Measurements from ENCODE around the gene ZNF385B.

The ZNF385B gene

GRCh38 chr2:179422037-179422643, 439.3 kb downstream of the ZNF385B start:
- CTCF ChIA-PET: interaction anchor here (0.6 to 6.6 kb wide), 23 partner anchors 9 to 1380 kb away, joined by 3 to 42 read pairs (median 4); no protein-coding TSS in a partner anchor
- H3K9me3 ChIP-seq (ENCODE audit: control insufficient read depth, insufficient read depth, low read depth, low read length): no peaks in the 10 kb centered on the region
- H3K4me3 ChIP-seq (ENCODE audit: low read depth, low read length): no peak overlapping the region
- no peaks in the 10 kb centered on the region for H3K4me1 ChIP-seq (ENCODE audit: control insufficient read depth, insufficient read depth, low read length)
- POLR2A ChIA-PET: no interaction called here
- TF ChIP-seq EGR2 (tag by site-specific recombination; IDR thresholded peaks at IDR 0.05; ENCODE audit: low read depth) (no peak), CTCF (tag by site-specific recombination; IDR thresholded peaks at IDR 0.05) (peak; percentile 48), ZBTB20 (tag by site-specific recombination; IDR thresholded peaks at IDR 0.05) (no peak), ZNF26 (tag by site-specific recombination; IDR thresholded peaks at IDR 0.05) (no peak), ZNF248 (tag by site-specific recombination; IDR thresholded peaks at IDR 0.05) (no peak), ZBTB8A (tag by site-specific recombination; IDR thresholded peaks at IDR 0.05) (no peak), ZNF2 (tag by site-specific recombination; IDR thresholded peaks at IDR 0.05) (no peak), ZNF654 (tag by site-specific recombination; IDR thresholded peaks at IDR 0.05; ENCODE audit: low read depth) (peak; percentile 64)
- no peaks in the 10 kb centered on the region for H3K36me3 ChIP-seq (ENCODE audit: control insufficient read depth in 2 of 2, insufficient read depth in 1 of 2, low read length in 2 of 2)
- no peak overlapping the region for H3K27ac ChIP-seq (ENCODE audit: extremely low read depth, low read depth, low read length)

GRCh38 chr2:179417436-179417949, 443.9 kb downstream of the ZNF385B start:
- Histone ChIP-seq H3K9me3 (ENCODE audit: control insufficient read depth, insufficient read depth, low read depth, low read length) (no peaks in the 10 kb centered on the region), H3K27ac (ENCODE audit: extremely low read depth, low read depth, low read length) (no peak overlapping the region), H3K36me3 (ENCODE audit: control insufficient read depth in 2 of 2, insufficient read depth in 1 of 2, low read length in 2 of 2) (no peaks in the 10 kb centered on the region), H3K4me1 (ENCODE audit: control insufficient read depth, insufficient read depth, low read length) (no peaks in the 10 kb centered on the region), H3K4me3 (ENCODE audit: low read depth, low read length) (no peak overlapping the region)
- ChIA-PET POLR2A (no interaction called here), CTCF (interaction anchor here (0.7 to 1.6 kb wide), 2 partner anchors 16 to 197 kb away, joined by 4 to 5 read pairs; no protein-coding TSS in a partner anchor)
- TF ChIP-seq ZNF621 (tag by site-specific recombination; IDR thresholded peaks at IDR 0.05) (no peak), ZNF132 (tag by site-specific recombination; IDR thresholded peaks at IDR 0.05; ENCODE audit: borderline replicate concordance) (no peak), ZNF2 (tag by site-specific recombination; IDR thresholded peaks at IDR 0.05) (no peak), ZNF239 (tag by site-specific recombination; IDR thresholded peaks at IDR 0.05) (no peak), GLI2 (tag by site-specific recombination; IDR thresholded peaks at IDR 0.05; ENCODE audit: borderline replicate concordance, low read depth) (no peak), GFI1B (tag by site-specific recombination; IDR thresholded peaks at IDR 0.05) (no peak), ZNF560 (tag by site-specific recombination; IDR thresholded peaks at IDR 0.05; ENCODE audit: borderline replicate concordance) (no peak), ZNF324 (tag by site-specific recombination; IDR thresholded peaks at IDR 0.05) (no peak), BCL11B (tag by site-specific recombination; IDR thresholded peaks at IDR 0.05; ENCODE audit: low read depth) (no peak), ZNF266 (tag by site-specific recombination; IDR thresholded peaks at IDR 0.05; ENCODE audit: low read depth) (no peak), ZNF16 (tag by site-specific recombination; IDR thresholded peaks at IDR 0.05; ENCODE audit: low read depth) (no peak), ZNF624 (tag by site-specific recombination; IDR thresholded peaks at IDR 0.05) (no peak), ZNF561 (tag by site-specific recombination; IDR thresholded peaks at IDR 0.05; ENCODE audit: borderline replicate concordance) (no peak), ZNF521 (tag by site-specific recombination; IDR thresholded peaks at IDR 0.05) (no peak), ZNF777 (tag by site-specific recombination; IDR thresholded peaks at IDR 0.05; ENCODE audit: borderline replicate concordance) (no peak), ZNF830 (tag by site-specific recombination; IDR thresholded peaks at IDR 0.05; ENCODE audit: low read depth) (no peak), ZNF76 (tag by site-specific recombination; IDR thresholded peaks at IDR 0.05; ENCODE audit: borderline replicate concordance, low read depth) (no peak), ZNF654 (tag by site-specific recombination; IDR thresholded peaks at IDR 0.05; ENCODE audit: low read depth) (no peak), PATZ1 (tag by site-specific recombination; IDR thresholded peaks at IDR 0.05) (no peak)
